CD14-positive monocyte (primary cell): ENCODE results near the gene ASTN2. TPM values are rescaled to one million over a fixed set of nuclear protein-coding genes. Genes with fewer than 3 reads are reported as not detected.
A peak's percentile ranks its signal among the peaks of the same experiment; 100 is the strongest.

ENCODE experiments used
- DNase-seq, 3 donors: peaks; one replicate each; pipeline ENCODE4 v3.0.0-alpha.2; 2011 to 2022
- H2AFZ ChIP-seq: 2 replicates; pipeline ENCODE4 v1.6.0; 2012; ENCODE audit warnings: mild to moderate bottlenecking, low read depth, low read length, inconsistent platforms; ENCODE audit not compliant: insufficient read depth, poor library complexity, severe bottlenecking
- H3K27ac ChIP-seq, 2 donors: 1 replicate in 1 of 2; 2 replicates in 1 of 2; pipeline ENCODE4 v1.5.1; 2012 to 2013; ENCODE audit warnings: low read length in 2 of 2, control low read depth in 1 of 2, inconsistent platforms in 1 of 2, low read depth in 1 of 2, mild to moderate bottlenecking in 1 of 2
- H3K27me3 ChIP-seq, 2 donors: one replicate each; pipeline versions ENCODE4 v1.6.0 to v1.6.1; 2011 to 2013; ENCODE audit warnings: low read length in 2 of 2; ENCODE audit not compliant: control insufficient read depth in 2 of 2, insufficient read depth in 2 of 2
- H3K36me3 ChIP-seq, 2 donors: replicated peaks in 1 of 2; 1 replicate in 1 of 2; 2 replicates in 1 of 2; pipeline versions ENCODE4 v1.5.1 to v1.6.1; 2012 to 2013; ENCODE audit warnings: low read length in 2 of 2, control low read depth in 1 of 2, inconsistent platforms in 1 of 2, mild to moderate bottlenecking in 1 of 2; ENCODE audit not compliant: insufficient read depth in 2 of 2, control insufficient read depth in 1 of 2
- H3K4me1 ChIP-seq, 2 donors: 1 replicate in 1 of 2; 2 replicates in 1 of 2; pipeline versions ENCODE4 v1.5.1 to v1.6.1; 2012 to 2013; ENCODE audit warnings: low read length in 2 of 2, control low read depth in 1 of 2, inconsistent platforms in 1 of 2, mild to moderate bottlenecking in 1 of 2, moderate library complexity in 1 of 2; ENCODE audit not compliant: insufficient read depth in 2 of 2, control insufficient read depth in 1 of 2
- H3K4me2 ChIP-seq: replicated peaks from 2 replicates; pipeline ENCODE3; 2012; ENCODE audit warnings: low read length, moderate library complexity, mild to moderate bottlenecking; ENCODE audit not compliant: poor library complexity, severe bottlenecking; ENCODE audit errors: extremely low read depth
- H3K4me3 ChIP-seq, 3 experiments: fragments of 200-600 bp in 1 of 3; sonication (generic) in 1 of 3; replicated peaks in 1 of 3; 1 replicate in 2 of 3; 2 replicates in 1 of 3; pipeline ENCODE4 v1.5.1; 2011 to 2013; ENCODE audit warnings: low read length in 3 of 3, mild to moderate bottlenecking in 3 of 3, control low read depth in 2 of 3, low read depth in 2 of 3, inconsistent platforms in 1 of 3, moderate library complexity in 1 of 3
- H3K79me2 ChIP-seq: 2 replicates; pipeline ENCODE4 v1.6.0; 2012; ENCODE audit warnings: mild to moderate bottlenecking, control low read depth, inconsistent platforms, low read length, moderate library complexity; ENCODE audit not compliant: insufficient read depth
- H3K9ac ChIP-seq: 2 replicates; pipeline ENCODE4 v1.6.0; 2017; ENCODE audit warnings: low read length, mild to moderate bottlenecking; ENCODE audit not compliant: insufficient read depth, poor library complexity, severe bottlenecking
- H3K9me3 ChIP-seq, 2 donors: replicated peaks in 1 of 2; 1 replicate in 1 of 2; 2 replicates in 1 of 2; pipeline versions ENCODE4 v1.5.1 to v1.6.1; 2012 to 2013; ENCODE audit warnings: low read length in 2 of 2, control low read depth in 1 of 2; ENCODE audit not compliant: control insufficient read depth in 1 of 2, insufficient read depth in 1 of 2
- H4K20me1 ChIP-seq: 2 replicates; pipeline ENCODE4 v1.6.0; 2012; ENCODE audit warnings: mild to moderate bottlenecking, low read length, control low read depth, moderate library complexity; ENCODE audit not compliant: insufficient read depth
- H3K27ac Mint-ChIP-seq, 7 donors: one replicate each; pipeline ENCODE4 v1.8.0; 2020; ENCODE audit warnings: mild to moderate bottlenecking in 7 of 7, mixed read lengths in 7 of 7, moderate library complexity in 6 of 7, inconsistent platforms in 2 of 7
- H3K27me3 Mint-ChIP-seq, 3 donors: one replicate each; pipeline ENCODE4 v1.8.0; 2021 to 2022; ENCODE audit warnings: low read depth in 3 of 3, mild to moderate bottlenecking in 3 of 3, mixed read lengths in 3 of 3, moderate library complexity in 3 of 3, inconsistent platforms in 1 of 3
- H3K36me3 Mint-ChIP-seq, 2 donors: one replicate each; pipeline ENCODE4 v1.8.0; 2020; ENCODE audit warnings: mixed read lengths in 2 of 2, inconsistent platforms in 1 of 2, mild to moderate bottlenecking in 1 of 2
- H3K4me1 Mint-ChIP-seq: one replicate; pipeline ENCODE4 v1.8.0; 2020; ENCODE audit warnings: mild to moderate bottlenecking, mixed read lengths
- H3K4me3 Mint-ChIP-seq, 2 donors: one replicate each; pipeline ENCODE4 v1.8.0; 2020; ENCODE audit warnings: mild to moderate bottlenecking in 2 of 2, mixed read lengths in 2 of 2, moderate library complexity in 1 of 2
- H3K9me3 Mint-ChIP-seq, 7 donors: one replicate each; pipeline ENCODE4 v1.8.0; 2020 to 2022; ENCODE audit warnings: mixed read lengths in 7 of 7, mild to moderate bottlenecking in 6 of 7, moderate library complexity in 6 of 7, inconsistent platforms in 2 of 7
- CTCF ChIP-seq: fragments of 200-600 bp; IDR thresholded peaks from one replicate; pipeline ENCODE4 v1.8.0; 2022; ENCODE audit warnings: antibody characterized with exemption, mild to moderate bottlenecking
- WGBS: methylation state at CpG from one replicate; pipeline ENCODE4 v1.1.5; 2013; ENCODE audit warnings: missing lambda C conversion rate; ENCODE audit not compliant: insufficient coverage; 5-methylcytosine and 5-hydroxymethylcytosine counted together
- intact Hi-C, 2 donors: fragments of 100-400 bp; cut with micrococcal nuclease; formaldehyde crosslinking; loops; one replicate each; pipeline versions ENCODE4 v1.15.0 to v1.15.1; 2023
- polyA plus RNA-seq, 3 donors: library from polyadenylated mRNA; depleted of rRNA in 1 of 3; unstranded in 2 of 3; stranded (reverse) in 1 of 3; fragments of 300-500 nt in 2 of 3; fragments of >200 nt in 1 of 3; fragmentation: Illumina TruSeq in 2 of 3; gene quantifications; 1 replicate in 2 of 3; 2 replicates in 1 of 3; pipeline ENCODE4 v1.2.3, GENCODE V29; 2012 to 2021

The ASTN2 gene
- polyA plus RNA-seq, 3 donors = not detected

GRCh38 chr9:116641292-116642059 lies 773.4 kb downstream of the ASTN2 start:
- TF ChIP-seq CTCF = no peak
- Mint-ChIP-seq H3K27me3 (peaks cover 2 to 7% (median 2%) of the 10 kb centered on the region in 3 donors), H3K4me3 (no peak overlapping the region), H3K9me3 (no peaks in the 10 kb centered on the region), H3K36me3 (no peaks in the 10 kb centered on the region), H3K27ac (no peak overlapping the region), H3K4me1 (no peaks in the 10 kb centered on the region)
- Histone ChIP-seq H3K4me3 (no peak overlapping the region), H3K36me3 (no peaks in the 10 kb centered on the region), H3K9ac (no peak overlapping the region), H3K4me1 (peaks cover 0 to 8% of the 10 kb centered on the region in 2 donors), H4K20me1 (no peaks in the 10 kb centered on the region), H3K79me2 (no peaks in the 10 kb centered on the region), H3K9me3 (no peaks in the 10 kb centered on the region), H3K4me2 (no peak overlapping the region), H2AFZ (no peak overlapping the region), H3K27ac (no peak overlapping the region), H3K27me3 (no peaks in the 10 kb centered on the region)
- peak in 1 of 3 donors; percentile 12 for DNase-seq
- WGBS = 83% methylated on average over 1 of the region's 2 CpGs
- intact Hi-C loops = no loop called here

GRCh38 chr9:116639251-116639741 lies 775.6 kb downstream of the ASTN2 start:
- H3K27ac ChIP-seq = no peak overlapping the region
- DNase-seq = no peak
- intact Hi-C loops = no loop called here
- H3K9me3 ChIP-seq = no peaks in the 10 kb centered on the region
- no peak overlapping the region for H3K4me3 ChIP-seq
- H3K36me3 ChIP-seq = no peaks in the 10 kb centered on the region
- Mint-ChIP-seq H3K4me3 (no peak overlapping the region), H3K36me3 (no peaks in the 10 kb centered on the region), H3K4me1 (no peaks in the 10 kb centered on the region), H3K9me3 (peaks cover 0 to 2% (median 0%) of the 10 kb centered on the region in 7 donors), H3K27ac (no peak overlapping the region), H3K27me3 (peaks cover 0 to 7% (median 2%) of the 10 kb centered on the region in 3 donors)
- no peak overlapping the region for H3K4me2 ChIP-seq
- H3K79me2 ChIP-seq = no peaks in the 10 kb centered on the region
- H4K20me1 ChIP-seq = no peaks in the 10 kb centered on the region
- H2AFZ ChIP-seq = no peak overlapping the region
- H3K9ac ChIP-seq = no peak overlapping the region
- H3K4me1 ChIP-seq = peaks cover 0 to 8% of the 10 kb centered on the region in 2 donors
- no peak for TF ChIP-seq CTCF
- H3K27me3 ChIP-seq = no peaks in the 10 kb centered on the region
